DND-41 (cell line): ENCODE results near the gene ADK.

Source experiments
- ATAC-seq: fragments of 200-7000 bp; cut with Tn5 transposase; 3 replicates; pipeline ENCODE4 v1.9.1; 2021; ENCODE audit warnings: low read depth; ENCODE audit not compliant: insufficient read depth
- DNase-seq: peaks from one replicate; pipeline ENCODE4 v3.0.0-alpha.2; 2020
- H2AFZ ChIP-seq: 2 replicates; pipeline ENCODE4 v1.6.0; 2012; ENCODE audit warnings: low read depth, low read length
- H3K27ac ChIP-seq: 2 replicates; pipeline ENCODE4 v1.5.1; 2012; ENCODE audit warnings: low read length, inconsistent platforms
- H3K27me3 ChIP-seq: fragments of 200-600 bp; sonication (generic); 2 replicates; pipeline ENCODE4 v1.6.0; 2012; ENCODE audit warnings: low read length, mild to moderate bottlenecking, inconsistent platforms; ENCODE audit not compliant: insufficient read depth, poor library complexity
- H3K36me3 ChIP-seq: 2 replicates; pipeline ENCODE4 v1.5.1; 2012; ENCODE audit warnings: low read length, inconsistent platforms; ENCODE audit not compliant: insufficient read depth
- H3K4me1 ChIP-seq: 2 replicates; pipeline ENCODE4 v1.5.1; 2012; ENCODE audit warnings: mild to moderate bottlenecking, low read length; ENCODE audit not compliant: insufficient read depth
- H3K4me2 ChIP-seq: 2 replicates; pipeline ENCODE4 v1.6.0; 2012; ENCODE audit warnings: mild to moderate bottlenecking, moderate library complexity, low read length, inconsistent platforms; ENCODE audit not compliant: insufficient read depth
- H3K4me3 ChIP-seq, 2 experiments: fragments of 200-600 bp in 1 of 2; shearing (Covaris generic) in 1 of 2; 2 replicates each; pipeline ENCODE4 v1.5.1; 2012 to 2016; ENCODE audit warnings: inconsistent platforms in 2 of 2, low read length in 2 of 2, mild to moderate bottlenecking in 2 of 2, low read depth in 1 of 2, moderate library complexity in 1 of 2
- H3K79me2 ChIP-seq: 2 replicates; pipeline ENCODE4 v1.6.0; 2012; ENCODE audit warnings: low read length, inconsistent platforms; ENCODE audit not compliant: insufficient read depth
- H3K9ac ChIP-seq: 2 replicates; pipeline ENCODE4 v1.6.0; 2012; ENCODE audit warnings: low read depth, mild to moderate bottlenecking, inconsistent platforms, low read length, moderate library complexity
- H3K9me3 ChIP-seq: 2 replicates; pipeline ENCODE4 v1.5.1; 2012; ENCODE audit warnings: low read length, moderate library complexity, mild to moderate bottlenecking, inconsistent platforms; ENCODE audit not compliant: insufficient read depth, severe bottlenecking
- H4K20me1 ChIP-seq: 2 replicates; pipeline ENCODE4 v1.6.0; 2012; ENCODE audit warnings: low read length; ENCODE audit not compliant: insufficient read depth
- EZH2 ChIP-seq: IDR thresholded peaks from 3 replicates; pipeline ENCODE4 v1.6.1; 2012; ENCODE audit warnings: borderline replicate concordance, low read depth, mild to moderate bottlenecking, moderate library complexity, low read length, inconsistent platforms; ENCODE audit not compliant: severe bottlenecking
- TF ChIP-seq, protein P1 (sequence below): IDR thresholded peaks from 2 replicates; pipeline ENCODE4 v1.5.1; 2012; ENCODE audit warnings: borderline replicate concordance, low read length, moderate library complexity, mild to moderate bottlenecking; ENCODE audit not compliant: poor library complexity, severe bottlenecking; ENCODE audit errors: extremely low read depth

Gene ADK

DNA sequence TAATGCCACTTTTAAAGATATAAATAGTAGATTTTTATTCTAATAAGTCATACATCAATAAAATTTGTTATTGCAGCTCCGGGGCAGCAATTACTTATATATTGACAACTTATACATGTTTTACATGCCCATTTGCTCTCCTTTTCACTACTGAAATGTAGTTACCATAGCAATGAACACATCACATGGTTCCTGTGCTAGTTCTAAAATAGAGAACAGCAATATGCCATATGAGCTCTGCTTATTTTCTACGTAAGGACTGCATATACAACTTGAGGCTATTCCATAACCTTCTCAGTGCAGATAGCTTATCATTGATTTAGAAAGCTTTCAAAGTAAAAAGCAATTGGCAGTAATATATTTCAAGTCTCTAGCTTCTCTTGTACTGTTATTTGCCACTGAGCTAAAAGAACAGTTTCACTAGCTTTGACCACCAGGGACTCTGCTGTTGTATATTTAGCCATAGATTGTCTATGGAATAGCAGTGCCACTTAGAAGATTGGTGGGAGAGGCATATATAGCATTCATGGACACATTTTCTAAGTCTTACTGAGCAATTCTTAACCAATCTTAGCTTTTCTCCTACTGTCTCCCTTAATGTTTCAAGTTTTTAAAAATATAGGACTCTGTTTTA lies 405.2 kb downstream of the ADK start:
- no peaks in the 10 kb centered on the region for H3K27me3 ChIP-seq
- H3K4me1 ChIP-seq = no peaks in the 10 kb centered on the region
- H3K4me2 ChIP-seq = no peak overlapping the region
- no peak overlapping the region for H3K27ac ChIP-seq
- TF ChIP-seq EZH2 = no peak
- TF ChIP-seq, protein P1, sequence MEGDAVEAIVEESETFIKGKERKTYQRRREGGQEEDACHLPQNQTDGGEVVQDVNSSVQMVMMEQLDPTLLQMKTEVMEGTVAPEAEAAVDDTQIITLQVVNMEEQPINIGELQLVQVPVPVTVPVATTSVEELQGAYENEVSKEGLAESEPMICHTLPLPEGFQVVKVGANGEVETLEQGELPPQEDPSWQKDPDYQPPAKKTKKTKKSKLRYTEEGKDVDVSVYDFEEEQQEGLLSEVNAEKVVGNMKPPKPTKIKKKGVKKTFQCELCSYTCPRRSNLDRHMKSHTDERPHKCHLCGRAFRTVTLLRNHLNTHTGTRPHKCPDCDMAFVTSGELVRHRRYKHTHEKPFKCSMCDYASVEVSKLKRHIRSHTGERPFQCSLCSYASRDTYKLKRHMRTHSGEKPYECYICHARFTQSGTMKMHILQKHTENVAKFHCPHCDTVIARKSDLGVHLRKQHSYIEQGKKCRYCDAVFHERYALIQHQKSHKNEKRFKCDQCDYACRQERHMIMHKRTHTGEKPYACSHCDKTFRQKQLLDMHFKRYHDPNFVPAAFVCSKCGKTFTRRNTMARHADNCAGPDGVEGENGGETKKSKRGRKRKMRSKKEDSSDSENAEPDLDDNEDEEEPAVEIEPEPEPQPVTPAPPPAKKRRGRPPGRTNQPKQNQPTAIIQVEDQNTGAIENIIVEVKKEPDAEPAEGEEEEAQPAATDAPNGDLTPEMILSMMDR = no peak
- no peaks in the 10 kb centered on the region for H4K20me1 ChIP-seq
- no peak overlapping the region for H3K9ac ChIP-seq
- H3K9me3 ChIP-seq = no peaks in the 10 kb centered on the region
- ATAC-seq (no peak), DNase-seq (no peak)
- no peaks in the 10 kb centered on the region for H3K79me2 ChIP-seq
- no peak overlapping the region for H2AFZ ChIP-seq
- H3K4me3 ChIP-seq = no peak overlapping the region
- peaks cover 4% of the 10 kb centered on the region; the same call in 1 of the 2 replicates for H3K36me3 ChIP-seq

DNA sequence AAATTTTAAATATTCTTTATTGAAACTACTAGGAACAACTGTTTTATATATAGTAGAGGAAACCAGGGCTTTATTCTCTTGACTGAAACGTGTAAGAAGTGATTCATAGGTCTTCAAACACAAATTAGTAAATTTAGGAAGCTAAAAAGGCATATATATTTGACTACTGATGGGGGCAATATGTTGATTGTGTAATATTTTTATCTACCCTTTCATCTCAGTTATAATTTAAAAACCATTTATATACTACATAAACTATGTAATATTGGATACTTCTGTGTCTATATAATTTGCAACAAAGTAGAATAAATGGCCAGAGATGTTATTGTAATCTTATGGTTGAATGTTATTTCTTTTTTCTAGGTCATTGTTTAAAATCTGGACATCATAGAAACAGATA lies 406.1 kb downstream of the ADK start:
- no peak overlapping the region for H3K4me3 ChIP-seq
- no peak overlapping the region for H3K27ac ChIP-seq
- DNase-seq (no peak), ATAC-seq (no peak)
- no peaks in the 10 kb centered on the region for H3K79me2 ChIP-seq
- no peak overlapping the region for H3K9ac ChIP-seq
- no peak overlapping the region for H3K4me2 ChIP-seq
- no peaks in the 10 kb centered on the region for H3K4me1 ChIP-seq
- H2AFZ ChIP-seq = no peak overlapping the region
- no peaks in the 10 kb centered on the region for H4K20me1 ChIP-seq
- TF ChIP-seq, protein P1 = no peak
- TF ChIP-seq EZH2 = no peak
- H3K36me3 ChIP-seq = peaks cover 4% of the 10 kb centered on the region; the same call in 1 of the 2 replicates
- H3K27me3 ChIP-seq = no peaks in the 10 kb centered on the region
- H3K9me3 ChIP-seq = no peaks in the 10 kb centered on the region

DNA sequence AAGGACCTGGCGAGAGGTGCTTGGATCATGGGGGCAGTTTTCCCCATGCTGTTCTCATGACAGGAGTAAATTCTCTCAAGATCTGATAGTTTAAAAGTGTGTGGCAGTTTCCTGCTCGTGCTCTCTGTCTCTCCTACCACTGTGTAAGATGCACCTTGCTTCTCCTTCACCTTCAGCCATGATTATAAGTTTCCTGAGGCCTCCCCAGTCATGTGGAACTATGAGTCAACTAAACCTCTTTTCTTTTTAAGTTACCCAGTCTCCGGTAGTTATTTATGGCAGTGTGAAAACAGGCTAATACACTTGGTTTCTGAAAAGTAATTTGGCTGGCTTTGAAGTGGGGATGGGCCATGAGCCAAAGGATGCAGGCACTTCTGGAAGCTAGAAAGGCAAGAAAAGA lies 407.4 kb downstream of the ADK start:
- Histone ChIP-seq H3K79me2 (no peaks in the 10 kb centered on the region), H3K4me1 (no peaks in the 10 kb centered on the region), H2AFZ (no peak overlapping the region), H3K9ac (no peak overlapping the region), H3K36me3 (peaks cover 4% of the 10 kb centered on the region; the same call in 1 of the 2 replicates), H3K27me3 (no peaks in the 10 kb centered on the region), H4K20me1 (no peaks in the 10 kb centered on the region), H3K27ac (no peak overlapping the region), H3K4me2 (no peak overlapping the region), H3K9me3 (no peaks in the 10 kb centered on the region), H3K4me3 (no peak overlapping the region)
- no peak for DNase-seq
- TF ChIP-seq, protein P1 = no peak
- no peak for ATAC-seq
